T-helper 2 cell (primary cell): ENCODE data around the gene ABHD14A.

Source experiments
- DNase-seq, 5 experiments: peaks; one replicate each; pipeline versions ENCODE4 v3.0.0 to v3.0.0-alpha.2; 2012 to 2022

ABHD14A gene

DNA sequence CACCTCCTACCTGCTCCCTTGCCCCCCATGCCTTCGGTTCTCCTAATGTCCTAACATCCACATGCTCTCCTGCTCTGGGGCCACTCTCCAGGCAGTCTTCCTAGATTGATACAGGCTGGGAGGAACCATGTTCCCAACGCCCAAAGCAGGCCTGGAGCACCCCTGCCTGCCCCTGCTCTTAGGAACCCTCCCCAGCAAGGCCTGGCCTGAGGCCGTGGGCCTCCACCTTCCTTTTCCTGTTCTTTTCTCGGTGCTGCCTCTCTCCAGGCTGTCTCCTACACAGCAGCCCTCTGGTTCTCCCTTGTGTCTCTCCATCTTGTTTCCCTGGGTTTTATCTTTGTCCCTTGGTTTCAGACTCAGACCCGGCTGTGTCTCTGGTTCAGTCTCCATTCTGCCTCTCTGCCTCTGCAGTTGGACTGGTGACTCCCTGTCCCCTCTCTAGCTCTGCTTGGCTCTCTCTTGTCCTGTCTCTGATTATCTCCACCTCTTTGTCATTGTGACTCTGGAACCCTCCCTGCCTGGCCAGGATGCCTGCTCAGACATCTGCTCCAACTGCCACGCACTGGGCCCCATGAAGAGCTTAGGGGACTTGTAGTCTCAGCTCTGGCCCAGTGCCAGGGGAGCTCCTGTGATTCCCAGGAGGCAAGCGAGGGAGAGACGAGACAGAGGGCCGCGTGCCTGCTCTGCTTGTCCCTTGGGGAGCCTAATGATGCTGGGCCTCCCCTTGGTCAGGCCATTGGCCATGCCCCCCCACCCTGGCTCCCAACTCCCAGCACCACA is 46.8 kb downstream of the ABHD14A start:
- no peak for DNase-seq

DNA sequence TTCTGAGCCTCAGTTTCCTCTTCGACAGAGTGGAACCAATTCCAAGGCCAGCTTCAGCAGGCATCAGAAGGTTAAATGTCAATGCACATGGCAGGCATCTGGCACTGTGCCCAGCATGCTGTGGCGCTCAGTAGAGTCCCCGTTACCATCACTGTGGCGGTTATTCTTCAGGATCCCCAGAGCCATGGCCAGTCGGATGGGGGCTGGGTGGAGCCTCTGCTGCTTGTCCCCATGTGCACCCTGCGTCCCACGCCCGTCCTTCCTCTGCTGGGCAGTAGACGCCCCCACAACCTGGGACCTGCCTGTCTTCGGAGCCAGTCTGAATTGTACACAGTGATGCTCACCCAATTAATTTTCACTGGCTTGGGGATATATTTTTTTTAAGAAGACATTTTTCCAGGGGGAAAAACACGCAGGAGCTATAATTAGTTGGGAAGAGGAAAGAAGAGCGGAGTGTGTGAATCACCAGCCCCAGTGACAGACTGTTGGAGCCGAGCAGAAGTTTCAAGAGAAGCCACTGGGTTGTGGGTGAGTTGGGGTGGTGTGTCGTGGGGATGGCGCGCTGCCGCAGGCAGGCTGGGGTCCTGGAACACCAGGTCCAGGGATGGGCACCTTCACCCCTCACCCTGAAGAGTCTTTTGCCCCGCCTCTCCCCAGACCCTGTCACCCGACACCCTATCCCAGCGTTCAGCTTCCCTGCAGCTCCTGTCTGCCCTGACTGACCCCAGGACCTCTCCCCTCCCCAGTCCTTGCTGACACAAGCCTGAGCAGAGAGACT is 47.6 kb downstream of the ABHD14A start:
- no peak for DNase-seq

DNA sequence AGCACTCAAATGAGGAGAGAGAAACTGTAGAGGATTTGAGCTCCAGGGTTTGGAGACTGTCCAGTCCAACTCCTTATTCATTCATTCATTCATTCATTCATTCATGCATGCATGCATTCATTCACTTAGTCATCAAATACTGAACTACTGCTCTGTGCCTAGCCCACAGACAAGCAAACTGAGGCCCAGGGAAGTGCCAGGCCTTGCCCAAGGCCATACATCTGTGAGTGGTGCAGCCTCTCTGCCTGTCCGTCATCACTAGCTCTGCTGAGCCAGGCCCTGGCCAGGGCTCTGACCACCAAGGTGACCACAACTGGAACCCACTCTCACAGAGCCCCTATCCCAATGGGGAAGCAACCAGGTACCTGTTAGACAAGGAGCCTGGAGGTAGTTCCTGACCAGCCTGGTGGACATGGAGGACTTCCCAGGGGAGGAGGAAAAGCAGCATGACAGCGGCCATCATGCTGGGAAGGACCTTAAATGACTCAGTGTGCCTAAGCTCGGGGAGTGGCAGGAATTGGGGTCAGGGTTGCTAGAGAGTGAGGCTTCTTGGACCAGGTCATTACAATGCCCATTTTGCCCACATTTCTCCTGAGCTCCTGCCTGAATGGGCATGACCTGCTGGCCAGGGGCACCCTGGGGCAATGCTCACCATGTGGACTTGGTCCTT is 48.4 kb downstream of the ABHD14A start:
- no peak for DNase-seq

DNA sequence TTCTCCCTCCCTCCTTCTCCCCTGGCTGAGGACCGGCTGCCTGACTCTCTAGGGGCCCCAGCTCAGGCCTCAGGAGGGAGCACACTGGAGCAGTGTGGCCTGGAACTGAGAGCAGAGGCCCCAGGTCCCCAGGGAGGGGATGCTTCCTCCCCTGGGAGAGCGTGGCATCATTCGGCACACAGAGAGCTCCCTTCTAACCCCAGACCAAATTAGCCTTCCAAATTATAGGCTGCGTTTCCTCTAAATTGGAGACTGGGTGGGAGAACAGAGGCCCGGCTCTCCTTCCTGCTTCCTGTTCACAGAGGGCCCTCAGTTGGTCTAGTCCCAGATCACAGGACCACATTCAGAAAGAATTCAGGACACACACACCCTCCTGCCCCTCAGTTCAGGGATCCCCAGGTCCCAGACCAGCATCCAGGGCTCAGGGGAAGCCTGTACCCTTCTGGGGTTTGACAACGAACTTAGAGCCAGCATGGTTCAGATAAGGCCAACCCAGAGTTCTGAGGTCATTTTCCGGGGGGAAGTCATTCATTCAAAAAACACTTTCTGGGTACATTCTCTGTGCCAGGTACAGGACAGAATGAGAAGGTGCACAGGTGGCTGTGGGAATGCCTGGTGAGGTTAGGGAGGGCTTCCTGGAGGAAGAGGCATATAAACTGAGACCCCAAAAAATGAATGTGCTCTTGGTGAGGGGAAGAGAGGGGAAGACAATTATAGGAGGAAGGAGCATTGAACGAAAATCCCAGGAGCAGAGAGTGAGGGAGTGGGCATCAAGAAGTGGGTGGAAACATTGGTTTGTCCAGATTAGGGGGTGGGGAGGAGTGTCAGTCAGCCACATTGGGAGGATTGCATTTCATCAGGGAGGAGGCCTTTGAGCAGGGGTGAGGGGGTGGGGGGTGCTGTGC is 49.2 kb downstream of the ABHD14A start:
- DNase-seq: no peak

DNA sequence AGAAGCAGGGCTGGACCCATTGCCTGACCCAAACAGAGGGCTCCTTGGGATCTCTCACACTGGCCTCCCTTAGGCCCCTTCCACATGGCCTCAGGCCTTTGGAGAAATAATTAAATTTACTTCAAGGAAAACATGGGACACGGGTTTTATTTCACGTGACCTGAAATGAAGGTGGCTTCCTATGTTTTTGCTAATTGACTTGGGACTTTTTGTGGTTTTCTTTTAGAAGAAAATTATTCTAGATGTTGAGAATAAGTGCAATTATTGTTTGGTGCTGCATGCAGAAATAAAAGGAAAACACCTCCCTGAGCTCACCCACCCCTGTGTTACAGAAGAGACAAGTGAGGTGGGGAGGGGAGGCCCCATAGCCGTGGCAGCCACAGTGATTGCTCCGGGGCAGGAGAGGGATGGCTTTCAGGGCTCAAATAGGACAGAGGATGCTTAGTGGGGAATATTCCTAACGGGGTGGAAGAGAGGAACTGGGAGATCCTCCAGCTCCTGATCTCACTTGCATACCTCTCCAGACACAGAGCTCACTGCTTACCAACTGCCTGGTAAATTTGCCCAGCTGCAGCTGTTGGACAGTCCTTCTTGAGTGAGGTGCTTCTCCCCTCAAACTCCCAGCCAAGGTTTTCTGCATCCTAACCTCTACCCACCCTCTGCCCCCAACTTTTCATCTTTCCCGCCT is 50.0 kb downstream of the ABHD14A start:
- DNase-seq: no peak

DNA sequence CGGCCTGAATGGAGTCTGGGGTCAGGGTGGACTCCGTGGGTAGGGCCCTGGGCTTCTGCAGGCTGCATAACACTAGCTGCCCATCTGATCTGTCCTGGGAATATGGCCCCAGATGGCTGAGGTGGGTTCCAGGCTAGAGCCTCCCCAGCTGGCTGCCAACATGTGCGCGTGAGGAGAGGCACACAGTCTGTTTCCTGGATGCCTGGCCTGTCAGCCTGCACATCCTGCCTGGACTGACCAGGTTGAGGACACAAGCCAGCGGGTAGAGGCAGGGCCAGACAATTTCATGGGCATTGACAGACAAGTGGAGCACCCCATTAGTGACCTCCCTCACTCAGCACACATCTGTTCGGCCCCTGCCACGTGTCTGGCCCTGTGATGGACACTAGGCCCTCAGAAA is 50.6 kb downstream of the ABHD14A start:
- DNase-seq: no peak

DNA sequence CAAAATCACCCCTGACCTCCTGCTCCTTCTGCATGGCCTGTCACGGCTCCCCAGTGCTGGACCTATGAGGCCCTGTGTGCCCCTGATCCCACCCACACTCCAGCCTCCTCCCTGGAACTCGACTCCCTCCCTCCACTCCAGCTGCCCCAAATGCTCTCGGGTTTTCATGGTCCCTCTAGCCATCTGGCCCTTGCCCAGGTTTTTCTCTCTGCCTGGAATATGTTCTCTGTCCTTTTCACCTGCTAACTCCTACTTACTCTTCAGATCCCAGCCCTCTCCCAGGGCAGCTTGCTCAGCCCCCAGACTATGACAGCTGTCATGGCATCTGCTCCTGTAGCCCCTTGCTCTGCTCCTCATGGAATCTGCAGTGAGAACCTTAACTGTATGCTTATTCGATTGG is 51.2 kb downstream of the ABHD14A start:
- DNase-seq: no peak

DNA sequence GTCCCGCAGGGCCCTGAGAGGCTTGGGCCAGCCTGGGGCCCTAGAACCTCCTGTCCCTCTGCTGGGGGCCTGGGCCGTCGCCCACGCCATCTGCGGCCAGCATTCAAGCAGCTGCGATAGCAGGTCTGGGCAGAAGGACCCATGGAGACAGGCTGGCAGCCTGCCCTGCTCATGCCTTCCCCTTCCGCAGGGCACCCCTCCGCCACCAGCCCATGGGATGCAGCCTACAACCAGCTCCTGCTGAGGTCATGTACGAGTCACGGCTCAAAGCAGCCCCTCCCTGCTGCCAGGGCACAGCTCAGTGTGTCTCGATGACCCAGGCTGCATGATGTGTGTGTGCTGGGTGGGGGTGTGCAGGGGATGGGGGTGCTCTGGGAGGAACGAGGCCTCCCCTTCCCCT is 53.7 kb downstream of the ABHD14A start:
- no peak for DNase-seq

DNA sequence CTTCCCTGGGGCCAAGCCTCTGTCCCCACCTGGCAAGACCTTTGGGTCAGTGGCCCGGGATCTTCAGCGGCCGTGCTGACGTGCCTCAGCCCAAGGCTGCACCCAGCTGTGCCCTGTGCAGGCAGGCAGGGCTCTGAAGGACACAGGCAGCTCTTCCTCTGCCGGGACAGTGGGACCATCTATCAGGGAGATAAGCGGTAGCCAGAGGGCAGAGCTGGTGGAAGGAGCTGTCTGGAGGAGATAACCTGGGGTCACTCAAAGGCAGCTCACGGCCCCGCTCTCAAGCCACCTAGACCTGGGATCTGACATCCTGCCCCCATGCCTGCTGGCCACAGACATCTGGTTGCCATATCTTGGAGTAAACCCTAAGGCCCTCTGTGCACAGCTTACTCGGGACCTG is 54.2 kb downstream of the ABHD14A start:
- DNase-seq: no peak

DNA sequence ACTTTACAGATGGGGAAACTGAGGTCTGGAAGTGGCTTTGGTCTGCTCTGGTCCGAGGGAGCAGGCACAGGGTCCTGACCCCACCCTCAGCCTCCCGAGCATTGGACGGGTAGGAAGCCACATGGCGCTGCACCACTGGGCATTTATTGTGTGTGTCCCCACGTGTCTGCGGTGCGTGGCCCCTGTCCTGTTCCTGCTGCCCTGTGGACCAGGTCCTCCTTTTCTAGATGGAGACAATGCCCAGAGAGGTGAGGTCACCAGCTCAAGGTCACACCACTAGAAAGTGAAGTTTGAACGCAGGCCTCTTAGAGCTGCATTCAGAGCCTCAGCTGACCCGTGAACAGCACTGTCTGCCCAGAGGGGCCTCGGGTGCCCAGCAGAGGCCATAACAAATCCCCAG is 54.7 kb downstream of the ABHD14A start:
- DNase-seq: no peak
